Left kidney (tissue), 2 donors: ENCODE measurements around the gene EFCAB12. TPM values are rescaled to one million over a fixed set of nuclear protein-coding genes. Genes with fewer than 3 reads are reported as not detected.
"Not testable (repeated sequence)": the region's sequence is repeated elsewhere in the genome, so short reads cannot be mapped to it uniquely, and the experiment has no call there.

Experiments
- DNase-seq: peaks from one replicate; pipeline ENCODE4 v3.0.0-alpha.2; 2013
- polyA plus RNA-seq: library from polyadenylated mRNA; unstranded; fragments of 120-200 nt; gene quantifications from one replicate; pipeline ENCODE4 v1.2.1, GENCODE V29; 2013; ENCODE audit not compliant: insufficient read length

The EFCAB12 gene
- polyA plus RNA-seq, 1 donor, result 5.9 TPM

DNA sequence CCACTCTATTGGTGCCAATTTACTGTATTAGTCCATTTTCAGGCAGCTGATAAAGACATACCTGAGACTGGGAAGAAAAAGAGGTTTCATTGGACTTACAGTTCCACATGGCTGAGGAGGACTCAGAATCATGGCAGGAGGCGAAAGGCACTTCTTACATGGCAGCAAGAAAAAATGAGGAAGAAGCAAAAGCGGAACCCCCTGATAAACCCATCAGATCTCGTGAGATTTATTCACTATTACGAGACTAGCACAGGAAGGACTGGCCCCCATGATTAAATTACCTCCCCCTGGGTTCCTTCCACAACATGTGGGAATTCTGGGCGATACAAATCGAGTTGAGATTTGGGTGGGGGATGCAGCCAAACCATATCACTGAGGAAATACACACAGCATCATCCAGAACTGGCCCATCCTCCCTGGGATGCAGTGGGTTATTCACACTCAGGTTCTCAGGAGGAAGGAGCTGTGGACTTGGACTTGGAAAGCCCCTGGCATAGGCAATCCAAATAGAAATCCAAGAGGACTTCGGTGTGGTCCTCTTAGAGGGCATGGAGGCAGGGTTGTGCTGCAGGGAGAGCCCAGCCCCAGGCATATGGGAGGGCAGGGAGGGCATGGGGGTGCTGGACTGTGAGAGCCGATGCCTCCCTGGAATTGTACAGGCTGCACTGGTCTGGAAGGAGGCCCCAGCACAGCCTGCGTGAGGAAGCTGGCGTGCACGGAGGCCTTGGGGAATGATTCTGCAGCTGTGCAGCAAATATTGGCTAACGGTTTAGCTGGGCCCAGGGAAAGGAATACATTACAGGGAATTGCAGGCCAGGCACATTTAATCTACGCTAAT, 62.9 kb downstream of the EFCAB12 start:
- DNase-seq, result no peak

DNA sequence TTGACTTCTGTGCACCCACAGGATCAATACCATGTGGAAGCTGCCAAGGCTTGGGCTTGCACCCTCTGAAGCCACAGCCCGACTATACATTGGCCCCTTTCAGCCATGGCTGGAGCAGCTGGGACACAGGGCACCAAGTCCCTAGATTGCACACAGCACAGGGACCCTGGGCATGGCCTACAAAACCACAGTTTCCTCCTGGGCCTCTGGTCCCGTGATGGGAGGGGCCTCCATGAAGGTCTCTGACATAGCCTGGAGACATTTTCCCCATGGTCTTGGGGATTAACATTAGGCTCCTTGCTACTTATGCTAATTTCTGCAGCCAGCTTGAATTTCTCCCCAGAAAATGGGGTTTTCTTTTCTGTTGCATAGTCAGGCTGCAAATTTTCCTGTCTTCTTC, 63.6 kb downstream of the EFCAB12 start:
- DNase-seq, result not testable (repeated sequence)

DNA sequence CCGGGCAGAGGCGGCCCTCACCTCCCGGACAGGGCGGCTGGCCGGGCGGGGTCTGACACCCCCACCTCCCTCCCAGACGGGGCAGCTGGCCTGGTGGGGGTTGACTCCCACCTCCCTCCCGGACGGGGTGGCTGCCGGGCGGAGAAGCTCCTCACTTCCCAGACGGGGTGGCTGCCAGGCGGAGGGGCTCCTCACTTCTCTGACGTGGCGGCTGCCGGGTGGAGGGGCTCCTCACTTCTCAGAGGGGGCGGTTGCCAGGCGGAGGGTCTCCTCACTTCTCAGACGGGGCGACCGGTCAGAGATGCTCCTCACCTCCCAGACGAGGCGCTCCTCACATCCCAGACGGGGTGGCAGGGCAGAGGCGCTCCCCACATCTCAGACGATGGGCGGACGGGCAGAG, 65.1 kb downstream of the EFCAB12 start:
- not testable (repeated sequence) for DNase-seq

DNA sequence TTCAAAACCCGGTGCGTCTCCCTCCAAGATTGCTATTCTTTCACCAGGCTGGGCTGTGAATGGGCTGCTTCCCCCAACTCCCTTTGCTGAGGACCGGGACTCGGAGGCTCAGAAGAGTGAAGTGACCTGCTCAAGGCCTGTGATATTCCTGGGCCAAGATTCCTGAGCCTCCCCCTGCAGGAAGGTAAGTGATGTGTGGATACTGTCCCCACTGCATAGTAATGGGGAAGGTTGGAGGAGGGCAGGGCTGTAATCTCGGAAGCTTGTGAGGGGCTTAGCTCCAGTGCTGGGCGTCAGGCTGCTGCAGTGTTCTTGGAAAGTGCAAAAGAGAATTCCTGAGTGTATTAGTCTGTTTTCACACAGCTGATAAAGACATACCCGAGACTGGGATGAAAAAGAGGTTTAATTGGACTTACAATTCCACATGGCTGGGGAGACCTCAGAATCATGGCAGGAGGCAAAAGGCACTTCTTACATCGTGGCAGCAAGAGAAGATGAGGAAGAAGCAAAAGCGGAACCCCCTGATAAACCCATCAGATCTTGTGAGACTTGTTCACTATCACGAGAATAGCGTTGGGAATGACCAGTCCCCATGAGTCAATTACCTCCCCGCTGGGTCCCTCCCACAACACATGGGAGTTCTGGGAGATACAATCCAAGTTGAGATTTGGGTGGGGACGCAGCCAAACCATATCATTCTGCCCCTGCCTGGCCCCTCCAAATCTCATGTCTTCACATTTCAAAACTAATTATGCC, 67.6 kb downstream of the EFCAB12 start:
- DNase-seq, result no peak

DNA sequence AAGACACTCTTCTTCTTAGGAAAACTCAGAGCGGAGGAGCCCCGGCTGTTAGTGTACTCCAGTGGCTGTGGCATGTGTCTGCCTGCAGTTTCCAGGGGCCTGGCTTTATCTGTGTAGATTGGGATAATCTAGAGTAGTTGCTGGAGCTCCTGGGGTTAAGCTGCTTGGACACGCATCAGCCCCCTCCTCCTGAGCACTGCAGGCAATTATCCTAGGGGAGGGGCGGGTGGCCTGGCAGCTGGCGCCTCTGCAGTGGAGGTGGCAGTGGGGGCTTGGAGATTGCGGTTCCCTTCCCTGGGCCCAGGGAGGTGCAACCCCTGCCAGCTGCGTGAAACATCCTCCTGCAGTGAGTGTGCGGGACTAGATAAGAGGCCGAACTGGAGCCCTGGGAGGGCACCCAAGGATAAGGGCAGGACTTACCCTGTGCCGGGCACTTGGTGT, 68.2 kb downstream of the EFCAB12 start:
- DNase-seq, result no peak

DNA sequence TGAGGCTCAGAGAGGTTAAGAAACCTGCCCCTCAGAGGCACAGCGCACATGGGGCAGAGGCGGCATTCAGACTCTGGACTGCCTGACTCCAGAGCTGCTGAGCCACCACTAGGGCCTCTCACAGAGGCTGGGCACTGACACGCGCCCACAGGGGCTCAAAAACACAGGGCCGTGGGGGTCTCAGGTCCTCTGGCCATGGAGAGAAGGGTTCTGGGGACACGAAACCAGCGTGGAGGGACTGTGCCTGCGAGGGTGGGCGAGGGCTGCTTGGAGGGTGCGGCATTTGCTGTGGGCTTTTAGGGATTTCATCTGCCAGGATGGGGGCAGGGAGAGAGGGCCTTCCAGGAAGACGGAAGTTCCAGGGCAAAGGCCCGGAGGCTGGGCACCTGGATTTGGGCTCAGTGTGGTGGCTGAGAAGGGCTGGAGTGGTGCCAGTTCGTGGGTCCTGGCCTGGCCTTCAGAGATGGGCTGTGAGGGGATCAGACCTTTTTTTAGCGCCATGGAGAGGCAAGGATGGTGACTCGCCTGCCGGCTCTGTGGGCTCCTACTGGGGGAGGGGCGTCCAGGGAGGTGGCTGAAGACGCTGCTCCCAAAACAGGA, 69.6 kb downstream of the EFCAB12 start:
- DNase-seq, result no peak

DNA sequence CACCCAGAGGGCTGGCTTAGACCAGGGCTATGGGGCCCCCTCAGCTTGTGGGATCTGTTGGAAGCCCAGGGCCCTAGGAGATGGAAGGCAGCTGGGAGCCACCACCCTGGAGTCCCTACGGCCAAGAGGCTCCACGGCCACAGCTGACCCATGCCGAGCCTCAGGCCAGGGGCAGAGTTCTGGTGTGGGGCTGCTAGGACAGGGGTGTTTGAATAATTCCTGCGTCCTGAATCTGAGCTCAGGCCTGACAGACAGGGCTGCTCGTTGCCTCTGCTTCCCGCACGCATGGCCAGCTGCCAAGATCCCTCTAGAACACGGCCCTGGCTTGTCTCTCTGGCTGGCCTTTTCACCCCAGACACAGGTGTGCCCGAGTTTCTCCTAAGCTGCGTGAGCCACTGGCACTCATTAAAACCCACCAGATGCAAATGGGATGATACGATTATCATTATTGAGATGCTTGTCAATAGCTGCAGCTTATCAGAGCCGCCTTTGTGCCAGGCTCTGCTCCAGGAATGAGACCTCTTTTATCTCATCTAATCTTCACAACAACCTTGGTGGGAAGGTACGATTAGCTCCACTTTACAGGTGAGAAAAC, 70.2 kb downstream of the EFCAB12 start:
- no peak for DNase-seq

DNA sequence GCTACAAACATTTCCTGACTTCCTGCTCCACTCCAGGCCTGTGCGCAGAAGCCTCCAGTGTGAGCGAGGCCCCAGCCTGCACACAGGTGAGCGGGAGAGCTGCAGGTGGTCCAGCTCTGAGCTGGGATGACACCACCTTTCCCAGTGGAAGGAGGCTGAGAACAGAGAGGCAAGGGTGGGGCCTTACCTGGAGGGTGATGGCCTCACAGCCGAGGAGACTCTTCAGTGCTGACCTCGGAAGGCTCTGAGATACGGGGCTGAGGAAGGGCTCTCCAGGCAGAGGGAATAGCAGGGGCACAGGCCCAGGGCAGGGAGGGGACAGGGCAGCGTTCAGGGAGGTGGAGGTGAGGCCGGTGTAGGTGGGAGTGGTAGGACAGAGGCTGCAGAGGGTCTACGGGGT, 70.8 kb downstream of the EFCAB12 start:
- DNase-seq, result no peak

DNA sequence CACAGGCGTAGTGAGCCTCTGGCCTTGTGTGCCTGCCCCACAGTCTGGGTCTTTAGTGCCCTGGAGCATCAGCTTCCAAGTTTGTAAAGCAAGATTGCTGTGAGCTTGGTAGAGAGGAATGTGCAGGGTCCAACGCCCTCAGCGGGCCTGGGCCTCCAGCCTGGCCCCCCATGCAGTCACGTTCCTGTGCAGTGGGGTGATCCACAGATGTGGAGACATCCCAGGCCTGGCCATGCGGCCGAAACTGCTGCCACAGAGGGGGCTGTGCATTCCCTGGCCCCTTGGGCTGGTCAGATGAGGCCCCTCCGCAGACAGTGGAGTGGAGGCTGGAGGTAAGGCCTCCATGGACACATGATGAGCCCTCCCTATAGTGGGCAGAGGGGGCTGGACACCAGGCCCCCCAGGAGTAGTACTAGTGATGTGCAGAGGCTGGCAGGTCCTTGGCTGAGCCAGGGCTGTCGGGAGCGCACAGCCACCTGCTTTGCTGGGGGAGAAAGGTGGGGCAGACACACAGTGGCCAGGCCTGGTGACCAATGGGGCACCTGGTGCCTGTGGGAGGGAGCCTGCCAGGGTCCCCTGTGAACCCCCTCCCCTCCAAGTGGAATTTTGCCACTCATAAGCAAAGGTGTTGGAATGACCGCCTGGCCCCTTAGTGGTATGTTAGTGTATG, 71.5 kb downstream of the EFCAB12 start:
- no peak for DNase-seq

DNA sequence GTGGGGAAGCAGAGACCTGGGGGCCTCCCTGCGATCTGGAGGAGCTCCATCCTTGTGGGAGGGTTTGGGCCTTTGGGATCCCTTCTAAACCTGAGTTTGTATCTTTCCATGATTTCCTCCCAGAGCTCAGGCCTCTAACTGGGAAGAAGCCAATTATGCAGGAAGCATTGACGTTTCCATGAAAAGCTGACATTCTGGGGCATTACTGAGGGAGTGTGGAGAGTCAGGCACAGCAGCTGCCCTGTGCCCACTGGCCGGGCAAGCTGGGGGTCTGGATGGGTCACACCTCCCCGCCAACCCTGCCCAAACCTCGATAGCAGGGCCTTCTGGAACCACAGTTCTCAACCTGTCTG, 74.9 kb downstream of the EFCAB12 start:
- DNase-seq, result no peak

DNA sequence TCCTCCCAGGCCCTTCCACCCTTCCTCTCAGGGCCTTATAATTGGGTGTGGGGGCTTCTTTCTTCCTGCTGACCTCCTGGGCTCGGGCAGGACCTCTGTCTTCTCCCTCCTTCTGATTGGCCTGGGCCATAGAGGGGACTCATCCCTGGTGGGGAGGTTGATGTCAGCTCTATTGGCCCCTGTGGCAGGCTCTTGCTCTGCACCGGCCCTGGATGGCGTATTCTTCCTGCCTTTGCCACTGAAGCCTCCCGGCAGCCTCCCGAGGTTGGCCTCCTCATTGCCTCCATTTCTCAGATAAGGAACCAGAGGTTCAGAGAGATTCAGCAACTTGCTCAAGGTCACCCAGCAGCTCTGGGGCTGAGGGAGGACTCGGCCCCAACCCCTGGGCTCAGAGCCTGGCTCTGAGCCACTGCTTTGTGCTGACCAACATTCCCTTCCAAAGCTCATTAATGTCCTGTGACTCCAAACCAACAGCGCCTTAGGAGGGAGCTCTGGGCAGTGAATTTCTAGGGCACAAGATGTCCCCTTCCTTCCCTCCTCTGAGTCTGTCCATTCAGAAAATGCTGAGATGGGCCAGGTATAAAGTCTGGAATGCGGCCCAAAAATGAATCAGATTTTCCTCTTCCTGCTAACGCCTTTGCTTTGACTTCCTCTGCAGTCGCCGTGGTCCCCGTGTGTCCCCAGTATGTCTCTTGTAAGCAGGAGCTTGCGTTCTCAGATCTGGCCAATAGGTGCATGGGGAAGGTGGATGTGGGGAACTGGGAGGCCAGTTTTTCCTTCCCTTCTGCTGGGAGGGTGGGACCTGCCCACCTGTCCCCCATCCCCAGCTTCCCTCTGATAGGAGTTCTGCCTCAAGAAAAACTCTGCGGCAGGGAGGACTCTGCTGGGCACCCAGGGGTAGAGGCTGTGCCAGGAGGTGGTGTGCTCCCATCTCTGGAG, 75.5 kb downstream of the EFCAB12 start:
- DNase-seq, result no peak

DNA sequence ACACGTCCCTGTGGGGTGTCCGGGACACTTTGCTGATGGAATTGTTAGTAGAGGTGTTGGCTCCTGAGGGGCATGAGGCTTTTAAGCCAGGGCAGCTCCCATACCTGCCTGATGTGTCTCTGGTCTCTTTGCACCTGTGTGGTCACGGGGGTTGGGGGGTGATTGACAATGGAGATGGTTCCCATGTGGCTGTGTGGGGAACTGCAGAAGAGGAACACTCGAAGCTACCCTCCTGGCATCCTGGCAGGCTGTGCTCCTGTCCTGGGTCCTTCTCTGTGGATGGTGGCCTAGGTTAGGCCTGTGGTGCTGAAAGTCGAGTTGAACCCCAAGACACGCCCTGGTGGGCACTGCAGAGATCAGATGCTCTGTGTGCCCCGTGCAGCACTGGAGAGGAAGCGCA, 76.4 kb downstream of the EFCAB12 start:
- no peak for DNase-seq

Other genes with a start within 250 kb of the EFCAB12 start
- 399 TPM for gene CNBP, start 244.7 kb downstream of the EFCAB12 start, polyA plus RNA-seq
- gene COPG1, start 179.0 kb downstream of the EFCAB12 start, polyA plus RNA-seq, result 176 TPM
- gene HMCES, start 149.8 kb downstream of the EFCAB12 start, polyA plus RNA-seq, result 55.7 TPM
- 54.5 TPM for gene MBD4, start 11.3 kb upstream of the EFCAB12 start, polyA plus RNA-seq
- 79.0 TPM for gene IFT122, start 11.6 kb upstream of the EFCAB12 start, polyA plus RNA-seq
- gene RHO, start 100.0 kb upstream of the EFCAB12 start, polyA plus RNA-seq, result 0.13 TPM
- gene H1-8, start 114.5 kb upstream of the EFCAB12 start, polyA plus RNA-seq, result not detected
- gene PLXND1, start 178.0 kb upstream of the EFCAB12 start, polyA plus RNA-seq, result 147 TPM